Hepatocyte (in vitro differentiated cells): ENCODE results near the gene LRGUK. TPM values are rescaled to one million over a fixed set of nuclear protein-coding genes. Genes with fewer than 3 reads are reported as not detected.

Experiments used
- DNase-seq: peaks from one replicate; pipeline ENCODE4 v3.0.0-alpha.2; 2016; ENCODE audit warnings: low spot score
- H2AFZ ChIP-seq: fragments of 200-600 bp; sonication (generic); 2 replicates; pipeline ENCODE4 v1.6.0; 2016; ENCODE audit warnings: antibody characterized with exemption, mild to moderate bottlenecking
- H3K27ac ChIP-seq: fragments of 200-600 bp; sonication (generic); 2 replicates; pipeline ENCODE4 v1.5.1; 2016; ENCODE audit warnings: mild to moderate bottlenecking
- H3K27me3 ChIP-seq: fragments of 200-600 bp; sonication (generic); 2 replicates; pipeline ENCODE4 v1.6.1; 2016
- H3K36me3 ChIP-seq: fragments of 200-600 bp; sonication (generic); replicated peaks from 2 replicates; pipeline ENCODE4 v1.5.1; 2016; ENCODE audit warnings: low read depth; ENCODE audit not compliant: insufficient read depth
- H3K4me1 ChIP-seq: fragments of 200-600 bp; sonication (generic); 2 replicates; pipeline ENCODE4 v1.5.1; 2016; ENCODE audit warnings: mild to moderate bottlenecking, moderate library complexity; ENCODE audit not compliant: insufficient read depth
- H3K4me2 ChIP-seq: fragments of 200-600 bp; sonication (generic); 2 replicates; pipeline ENCODE4 v1.6.0; 2016
- H3K4me3 ChIP-seq: fragments of 200-600 bp; sonication (generic); 2 replicates; pipeline ENCODE4 v1.5.1; 2016; ENCODE audit warnings: mild to moderate bottlenecking
- H3K79me2 ChIP-seq: fragments of 200-600 bp; sonication (generic); 2 replicates; pipeline ENCODE4 v1.6.0; 2017; ENCODE audit warnings: mild to moderate bottlenecking
- H3K9me2 ChIP-seq: fragments of 200-600 bp; sonication (generic); replicated peaks from 2 replicates; pipeline ENCODE4 v1.6.0; 2017; ENCODE audit warnings: mild to moderate bottlenecking; ENCODE audit not compliant: insufficient read depth
- H3K9me3 ChIP-seq: fragments of 200-600 bp; sonication (generic); 2 replicates; pipeline ENCODE4 v1.5.1; 2016; ENCODE audit warnings: low read depth, mild to moderate bottlenecking
- H4K20me1 ChIP-seq: fragments of 200-600 bp; sonication (generic); 2 replicates; pipeline ENCODE4 v1.6.0; 2016; ENCODE audit warnings: mild to moderate bottlenecking; ENCODE audit not compliant: insufficient read depth, poor library complexity, severe bottlenecking
- CTCF ChIP-seq: fragments of 200-600 bp; sonication (generic); IDR thresholded peaks from 2 replicates; pipeline ENCODE4 v1.5.1; 2016; ENCODE audit warnings: antibody characterized with exemption, mild to moderate bottlenecking; ENCODE audit not compliant: poor library complexity
- EZH2 ChIP-seq: fragments of 200-600 bp; sonication (generic); IDR thresholded peaks from 2 replicates; pipeline ENCODE4 v1.6.1; 2016; ENCODE audit warnings: antibody characterized with exemption, mild to moderate bottlenecking, borderline replicate concordance
- EZH2phosphoT487 ChIP-seq: fragments of 200-600 bp; sonication (generic); IDR thresholded peaks from one replicate; pipeline ENCODE4 v1.6.1; 2018; ENCODE audit warnings: antibody characterized with exemption, mild to moderate bottlenecking, low read depth, moderate library complexity; ENCODE audit not compliant: unreplicated experiment, severe bottlenecking
- WGBS: methylation state at CpG from one replicate; pipeline ENCODE4 v1.1.6; 2016; ENCODE audit warnings: low lambda C conversion rate; ENCODE audit errors: missing lambda C conversion rate; 5-methylcytosine and 5-hydroxymethylcytosine counted together
- polyA plus RNA-seq: library from polyadenylated mRNA; unstranded; fragments of >200 nt; fragmentation: Nextera tagmentation; extraction: Ambion mirVana; gene quantifications from 2 replicates; pipeline ENCODE4 v1.2.1, GENCODE V29; 2016
- total RNA-seq: library from RNA; depleted of rRNA; stranded (reverse); fragments of >200 nt; gene quantifications from 2 replicates; pipeline ENCODE4 v1.2.3, GENCODE V29; 2014

The LRGUK gene
- total and polyA plus RNA-seq, 2 experiments from 2014 or later = 0.73 TPM; not detected in 1

- Histone ChIP-seq H3K9me2 (no peaks in the 10 kb centered on the region), H3K4me1 (no peaks in the 10 kb centered on the region), H4K20me1 (no peaks in the 10 kb centered on the region), H3K27ac (no peak overlapping the region), H3K27me3 (no peaks in the 10 kb centered on the region), H3K4me3 (no peak overlapping the region), H3K36me3 (no peaks in the 10 kb centered on the region), H3K9me3 (no peaks in the 10 kb centered on the region), H3K79me2 (no peaks in the 10 kb centered on the region), H2AFZ (no peak overlapping the region), H3K4me2 (no peak overlapping the region)
- DNase-seq = no peak
- TF ChIP-seq CTCF (no peak), EZH2phosphoT487 (no peak), EZH2 (no peak)
Measured at GRCh38 chr7:134195252-134195651, 68.1 kb downstream of the LRGUK start.

DNA sequence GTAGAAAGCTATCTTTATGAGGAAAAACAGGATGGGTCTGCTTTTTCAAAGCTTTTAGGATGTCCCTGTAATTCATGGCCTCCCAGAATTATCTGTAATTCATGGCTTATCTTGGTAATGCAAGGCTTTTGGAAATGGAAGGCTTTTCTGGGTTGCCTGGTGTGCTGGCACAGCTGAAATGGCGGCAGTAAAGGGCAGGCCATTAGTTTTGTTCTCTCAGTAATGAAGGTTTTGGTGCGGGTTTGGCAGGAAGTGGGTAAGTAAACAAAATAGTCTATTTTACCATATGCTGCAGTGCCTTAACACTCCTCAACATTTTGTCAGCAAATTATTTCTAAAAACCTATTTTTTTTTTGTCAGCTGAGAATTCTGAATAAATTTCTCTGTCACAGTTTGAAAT, 69.3 kb downstream of the LRGUK start:
- H4K20me1 ChIP-seq = no peaks in the 10 kb centered on the region
- no peak for DNase-seq
- no peak overlapping the region for H3K4me3 ChIP-seq
- H3K27ac ChIP-seq = no peak overlapping the region
- WGBS = 68% methylated on average over 2 of the region's 2 CpGs
- H2AFZ ChIP-seq = no peak overlapping the region
- no peaks in the 10 kb centered on the region for H3K79me2 ChIP-seq
- no peak overlapping the region for H3K4me2 ChIP-seq
- H3K9me2 ChIP-seq = no peaks in the 10 kb centered on the region
- H3K4me1 ChIP-seq = no peaks in the 10 kb centered on the region
- H3K36me3 ChIP-seq = no peaks in the 10 kb centered on the region
- no peaks in the 10 kb centered on the region for H3K9me3 ChIP-seq
- no peak for TF ChIP-seq EZH2
- no peak for TF ChIP-seq EZH2phosphoT487
- no peak for TF ChIP-seq CTCF
- no peaks in the 10 kb centered on the region for H3K27me3 ChIP-seq

DNA sequence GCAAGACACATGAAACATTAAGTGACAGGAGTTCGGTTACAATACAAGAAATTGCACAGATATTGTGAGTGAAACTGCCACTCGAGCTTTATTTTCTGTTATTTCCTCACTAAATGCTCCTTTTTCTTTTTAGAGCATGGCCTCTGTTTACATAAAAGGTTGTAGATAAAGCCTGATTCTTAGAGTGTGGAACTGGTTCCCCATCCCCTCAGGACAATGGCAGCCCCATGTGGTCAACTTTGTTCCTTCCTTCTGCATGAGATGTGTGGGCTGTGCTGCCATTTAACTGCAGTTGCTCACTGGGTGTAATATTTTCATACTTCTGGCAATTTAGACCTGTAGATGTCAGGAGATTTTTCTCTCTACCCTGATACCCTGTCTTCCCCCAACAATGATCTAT, 70.2 kb downstream of the LRGUK start:
- H3K36me3 ChIP-seq = no peaks in the 10 kb centered on the region
- no peak overlapping the region for H3K4me3 ChIP-seq
- H3K4me2 ChIP-seq = no peak overlapping the region
- no peaks in the 10 kb centered on the region for H3K4me1 ChIP-seq
- no peak overlapping the region for H2AFZ ChIP-seq
- H3K27ac ChIP-seq = no peak overlapping the region
- H3K9me2 ChIP-seq = no peaks in the 10 kb centered on the region
- DNase-seq = no peak
- TF ChIP-seq EZH2phosphoT487 (no peak), EZH2 (no peak), CTCF (no peak)
- no peaks in the 10 kb centered on the region for H3K79me2 ChIP-seq
- H3K9me3 ChIP-seq = no peaks in the 10 kb centered on the region
- 92% methylated on average over 2 of the region's 2 CpGs for WGBS
- no peaks in the 10 kb centered on the region for H3K27me3 ChIP-seq
- no peaks in the 10 kb centered on the region for H4K20me1 ChIP-seq

DNA sequence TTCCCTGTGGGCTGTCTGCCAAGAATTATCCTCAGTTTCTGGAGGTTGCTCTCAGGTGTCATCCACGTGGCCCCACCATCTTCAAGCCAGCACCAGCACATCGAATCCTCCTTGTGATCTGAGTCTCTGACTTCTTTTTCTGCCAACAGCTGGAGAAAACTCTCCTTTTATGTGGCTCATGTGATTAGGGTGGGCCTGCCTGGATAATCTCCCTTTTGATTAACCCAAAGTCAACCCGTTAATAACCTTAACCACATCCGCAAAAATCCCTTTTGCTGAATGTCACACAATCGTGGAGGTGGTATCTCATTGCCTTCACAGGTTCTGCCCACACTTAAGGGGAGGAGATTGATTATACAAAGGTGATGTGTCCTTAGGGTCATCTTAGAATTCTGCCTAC, 73.8 kb downstream of the LRGUK start:
- no peaks in the 10 kb centered on the region for H3K27me3 ChIP-seq
- H3K9me3 ChIP-seq = no peaks in the 10 kb centered on the region
- no peaks in the 10 kb centered on the region for H3K9me2 ChIP-seq
- TF ChIP-seq CTCF = no peak
- TF ChIP-seq EZH2phosphoT487 = no peak
- no peaks in the 10 kb centered on the region for H3K36me3 ChIP-seq
- H3K4me3 ChIP-seq = no peak overlapping the region
- H3K4me2 ChIP-seq = no peak overlapping the region
- no peak overlapping the region for H2AFZ ChIP-seq
- no peak for DNase-seq
- no peaks in the 10 kb centered on the region for H3K79me2 ChIP-seq
- WGBS = 86% methylated on average over 5 of the region's 5 CpGs
- H3K27ac ChIP-seq = no peak overlapping the region
- H4K20me1 ChIP-seq = no peaks in the 10 kb centered on the region
- H3K4me1 ChIP-seq = no peaks in the 10 kb centered on the region
